Mesenchymal stem cell (in vitro differentiated cells and primary cell): ENCODE measurements around the gene OGFOD3.

Experiments used
- DNase-seq: peaks from one replicate; pipeline ENCODE4 v3.0.0-alpha.2; 2013
- H2AFZ ChIP-seq: one replicate; pipeline ENCODE4 v1.6.1; 2013; ENCODE audit warnings: low read depth, mild to moderate bottlenecking, control low read depth, inconsistent platforms, low read length, moderate library complexity
- H2AK5ac ChIP-seq: 2 replicates; pipeline ENCODE4 v1.6.1; 2013; ENCODE audit warnings: low read length, moderate library complexity, mild to moderate bottlenecking, inconsistent platforms; ENCODE audit not compliant: severe bottlenecking
- H2BK120ac ChIP-seq: one replicate; pipeline ENCODE4 v1.6.1; 2013; ENCODE audit warnings: low read depth, mild to moderate bottlenecking, inconsistent platforms, low read length, moderate library complexity
- H2BK12ac ChIP-seq, 2 experiments: one replicate each; pipeline ENCODE4 v1.6.1; 2013; ENCODE audit warnings: inconsistent platforms in 2 of 2, low read length in 2 of 2, mild to moderate bottlenecking in 2 of 2, moderate library complexity in 2 of 2, control low read depth in 1 of 2
- H2BK15ac ChIP-seq: one replicate; pipeline ENCODE4 v1.6.1; 2013; ENCODE audit warnings: mild to moderate bottlenecking, low read depth, inconsistent platforms; ENCODE audit not compliant: poor library complexity, severe bottlenecking
- H2BK5ac ChIP-seq: 2 replicates; pipeline ENCODE4 v1.6.1; 2013; ENCODE audit warnings: low read depth, mild to moderate bottlenecking, low read length, control low read depth, inconsistent platforms; ENCODE audit not compliant: poor library complexity, severe bottlenecking
- H3K14ac ChIP-seq, 2 experiments: one replicate each; pipeline ENCODE4 v1.6.1; 2013; ENCODE audit warnings: inconsistent platforms in 2 of 2, low read length in 2 of 2, control low read depth in 1 of 2, mild to moderate bottlenecking in 1 of 2, moderate library complexity in 1 of 2
- H3K18ac ChIP-seq, 2 experiments: one replicate each; pipeline ENCODE4 v1.6.1; 2013; ENCODE audit warnings: inconsistent platforms in 2 of 2, low read length in 2 of 2, control low read depth in 1 of 2, low read depth in 1 of 2, mild to moderate bottlenecking in 1 of 2
- H3K23ac ChIP-seq, 2 experiments: one replicate each; pipeline ENCODE4 v1.6.1; 2013; ENCODE audit warnings: inconsistent platforms in 2 of 2, low read length in 2 of 2, mild to moderate bottlenecking in 2 of 2, moderate library complexity in 2 of 2, control low read depth in 1 of 2
- H3K27ac ChIP-seq: 2 replicates; pipeline ENCODE4 v1.5.1; 2013; ENCODE audit warnings: mild to moderate bottlenecking, moderate library complexity, low read length, control low read depth, inconsistent platforms; ENCODE audit not compliant: poor library complexity, severe bottlenecking
- H3K27me3 ChIP-seq, 2 experiments: 2 replicates each; pipeline versions ENCODE4 v1.6.1 to v1.7.0; 2013; ENCODE audit warnings: low read length in 2 of 2, mild to moderate bottlenecking in 2 of 2, moderate library complexity in 2 of 2, control low read depth in 1 of 2, inconsistent platforms in 1 of 2; ENCODE audit not compliant: control insufficient read depth in 1 of 2, insufficient read depth in 1 of 2
- H3K36me3 ChIP-seq, 2 experiments: 2 replicates each; pipeline versions ENCODE4 v1.6.1 to v1.7.0; 2013; ENCODE audit warnings: low read length in 2 of 2, control low read depth in 1 of 2, inconsistent platforms in 1 of 2, low read depth in 1 of 2, mild to moderate bottlenecking in 1 of 2; ENCODE audit not compliant: insufficient read depth in 2 of 2, control insufficient read depth in 1 of 2
- H3K4ac ChIP-seq, 2 experiments: one replicate each; pipeline ENCODE4 v1.6.1; 2013; ENCODE audit warnings: inconsistent platforms in 2 of 2, low read length in 2 of 2, mild to moderate bottlenecking in 2 of 2, moderate library complexity in 2 of 2, control low read depth in 1 of 2, low read depth in 1 of 2
- H3K4me1 ChIP-seq: 2 replicates; pipeline ENCODE4 v1.6.1; 2013; ENCODE audit warnings: low read depth, low read length, control low read depth; ENCODE audit not compliant: control insufficient read depth, insufficient read depth
- H3K4me2 ChIP-seq: 2 replicates; pipeline ENCODE4 v1.6.1; 2013; ENCODE audit warnings: low read length, mild to moderate bottlenecking, inconsistent platforms; ENCODE audit not compliant: poor library complexity, severe bottlenecking
- H3K4me3 ChIP-seq, 2 experiments: 2 replicates each; pipeline versions ENCODE4 v1.5.1 to v1.7.0; 2013; ENCODE audit warnings: low read length in 2 of 2, mild to moderate bottlenecking in 2 of 2, control low read depth in 1 of 2, low read depth in 1 of 2; ENCODE audit not compliant: insufficient read depth in 1 of 2
- H3K79me1 ChIP-seq: replicated peaks from 2 replicates; pipeline ENCODE4 v1.6.1; 2013; ENCODE audit warnings: mild to moderate bottlenecking, control low read depth, low read length, inconsistent platforms; ENCODE audit not compliant: poor library complexity, severe bottlenecking
- H3K9ac ChIP-seq: 2 replicates; pipeline ENCODE4 v1.7.0; 2013; ENCODE audit warnings: mild to moderate bottlenecking, low read length, moderate library complexity
- H3K9me3 ChIP-seq: 2 replicates; pipeline ENCODE4 v1.7.0; 2013; ENCODE audit warnings: mild to moderate bottlenecking, low read length; ENCODE audit not compliant: control insufficient read depth
- H4K8ac ChIP-seq: one replicate; pipeline ENCODE4 v1.6.1; 2013; ENCODE audit warnings: inconsistent platforms, mild to moderate bottlenecking, low read length, moderate library complexity
- H4K91ac ChIP-seq: one replicate; pipeline ENCODE4 v1.6.1; 2013; ENCODE audit warnings: mild to moderate bottlenecking, low read length, inconsistent platforms
- WGBS: methylation state at CpG from one replicate; pipeline ENCODE4 v1.1.7; 2013; ENCODE audit warnings: mixed read lengths; 5-methylcytosine and 5-hydroxymethylcytosine counted together

OGFOD3 gene

GRCh38 chr17:82444284-82444893 is 26.0 kb upstream of the OGFOD3 start:
- Histone ChIP-seq H3K4me3 (no peak overlapping the region), H3K4me2 (no peak overlapping the region), H3K14ac (no peak overlapping the region), H2AFZ (no peak overlapping the region), H4K91ac (no peak overlapping the region), H3K4ac (no peak overlapping the region), H3K27me3 (no peaks in the 10 kb centered on the region), H2BK5ac (no peak overlapping the region), H4K8ac (no peak overlapping the region), H2BK120ac (no peak overlapping the region), H2BK15ac (no peak overlapping the region), H2BK12ac (no peak overlapping the region), H3K9ac (no peak overlapping the region), H3K79me1 (peaks cover 26% of the 10 kb centered on the region), H3K23ac (no peak overlapping the region), H3K18ac (no peak overlapping the region), H3K9me3 (no peaks in the 10 kb centered on the region), H3K36me3 (peaks cover 39 to 78% of the 10 kb centered on the region in 2 experiments), H3K4me1 (peaks cover 31% of the 10 kb centered on the region), H3K27ac (no peak overlapping the region), H2AK5ac (no peak overlapping the region)
- DNase-seq: no peak
- WGBS: 95% methylated on average over 35 of the region's 35 CpGs

GRCh38 chr17:82443465-82444283 is 25.3 kb upstream of the OGFOD3 start:
- Histone ChIP-seq H3K4me3 (no peak overlapping the region), H2AK5ac (no peak overlapping the region), H2AFZ (no peak overlapping the region), H3K36me3 (peaks cover 39 to 83% of the 10 kb centered on the region in 2 experiments), H3K23ac (no peak overlapping the region), H3K9ac (no peak overlapping the region), H3K4me2 (no peak overlapping the region), H3K9me3 (no peaks in the 10 kb centered on the region), H3K14ac (no peak overlapping the region), H3K79me1 (peaks cover 22% of the 10 kb centered on the region), H3K27me3 (no peaks in the 10 kb centered on the region), H2BK5ac (no peak overlapping the region), H2BK120ac (no peak overlapping the region), H3K18ac (no peak overlapping the region), H4K91ac (no peak overlapping the region), H4K8ac (no peak overlapping the region), H3K4ac (no peak overlapping the region), H2BK15ac (no peak overlapping the region), H3K4me1 (peaks cover 27% of the 10 kb centered on the region), H3K27ac (no peak overlapping the region), H2BK12ac (no peak overlapping the region)
- DNase-seq: no peak
- WGBS: 98% methylated on average over 33 of the region's 40 CpGs

- Histone ChIP-seq H3K18ac (no peak overlapping the region), H2AFZ (no peak overlapping the region), H3K9me3 (no peaks in the 10 kb centered on the region), H3K79me1 (peaks cover 20% of the 10 kb centered on the region), H4K8ac (no peak overlapping the region), H2BK12ac (no peak overlapping the region), H2BK15ac (no peak overlapping the region), H3K27me3 (no peaks in the 10 kb centered on the region), H3K23ac (no peak overlapping the region), H3K4ac (no peak overlapping the region), H3K14ac (no peak overlapping the region), H3K27ac (no peak overlapping the region), H2BK5ac (no peak overlapping the region), H3K4me3 (no peak overlapping the region), H3K9ac (no peak overlapping the region), H3K4me1 (peaks cover 27% of the 10 kb centered on the region), H2AK5ac (no peak overlapping the region), H3K36me3 (peaks cover 38 to 85% of the 10 kb centered on the region in 2 experiments), H4K91ac (no peak overlapping the region), H3K4me2 (no peak overlapping the region), H2BK120ac (no peak overlapping the region)
- DNase-seq: no peak
- WGBS: 95% methylated on average over 28 of the region's 28 CpGs
These were observed 24.5 kb upstream of the OGFOD3 start for GRCh38 chr17:82442643-82443464.
